GM12891 (cell line): Measurements from ENCODE around the gene ANKS1A.

Source experiments
- DNase-seq: peaks from one replicate; pipeline ENCODE4 v3.0.0; 2011; ENCODE audit warnings: low spot score; ENCODE audit not compliant: insufficient read length
- FAIRE-seq: peaks from 2 replicates; lab custom pipeline; 2011; peaks lifted over from hg19 to GRCh38; lab: Jason Lieb, UNC
- PAX5 ChIP-seq: IDR thresholded peaks from 2 replicates; pipeline ENCODE4 v1.6.1; 2011; ENCODE audit warnings: low read length, moderate library complexity, mild to moderate bottlenecking; ENCODE audit not compliant: insufficient read depth, severe bottlenecking
- POLR2A ChIP-seq: IDR thresholded peaks from 2 replicates; pipeline ENCODE4 v1.6.1; 2011; ENCODE audit warnings: low read depth, low read length, control low read depth
- POLR2AphosphoS5 ChIP-seq: IDR thresholded peaks from 2 replicates; pipeline ENCODE4 v1.6.1; 2011; ENCODE audit warnings: low read depth, low read length, control low read depth
- POU2F2 ChIP-seq: IDR thresholded peaks from 2 replicates; pipeline ENCODE4 v1.6.1; 2011; ENCODE audit warnings: low read depth, mild to moderate bottlenecking, control low read depth, low read length, moderate library complexity
- SPI1 ChIP-seq: IDR thresholded peaks from 2 replicates; pipeline ENCODE4 v1.6.1; 2011; ENCODE audit warnings: low read depth, low read length, control low read depth
- TAF1 ChIP-seq: IDR thresholded peaks from 2 replicates; pipeline ENCODE4 v1.6.1; 2011; ENCODE audit warnings: low read depth, low read length, control low read depth

ANKS1A gene

DNA sequence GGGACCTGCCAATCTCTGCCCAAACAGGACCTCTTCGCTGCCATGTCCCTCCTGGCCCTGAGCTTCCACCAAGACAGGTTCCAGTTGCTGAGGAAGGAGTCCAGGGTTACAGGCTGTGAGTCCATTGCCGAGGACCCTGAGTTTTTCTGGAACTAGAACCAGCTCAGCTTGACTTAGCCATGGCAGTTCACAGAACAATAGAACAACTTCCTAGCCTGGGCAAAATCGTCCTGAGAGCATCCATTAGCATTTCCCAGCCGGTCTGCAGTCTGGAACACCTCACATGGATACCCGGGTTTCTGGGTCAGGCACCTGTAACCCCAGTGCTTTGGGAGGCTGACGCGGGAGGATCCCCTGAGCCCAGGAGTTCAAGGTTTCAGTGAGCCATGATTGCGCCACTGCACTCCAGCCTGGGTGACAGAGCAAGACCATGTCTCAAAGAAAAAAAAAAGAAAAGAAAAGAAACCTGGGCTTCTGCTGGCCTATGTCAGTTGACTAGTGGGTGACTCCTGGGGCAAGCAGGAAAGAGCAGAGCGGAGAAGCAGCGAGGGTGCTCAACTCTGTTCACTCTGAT, 161.8 kb downstream of the ANKS1A start:
- FAIRE-seq (no peak), DNase-seq (no peak)
- no peak for TF ChIP-seq POU2F2
- no peak for TF ChIP-seq SPI1

DNA sequence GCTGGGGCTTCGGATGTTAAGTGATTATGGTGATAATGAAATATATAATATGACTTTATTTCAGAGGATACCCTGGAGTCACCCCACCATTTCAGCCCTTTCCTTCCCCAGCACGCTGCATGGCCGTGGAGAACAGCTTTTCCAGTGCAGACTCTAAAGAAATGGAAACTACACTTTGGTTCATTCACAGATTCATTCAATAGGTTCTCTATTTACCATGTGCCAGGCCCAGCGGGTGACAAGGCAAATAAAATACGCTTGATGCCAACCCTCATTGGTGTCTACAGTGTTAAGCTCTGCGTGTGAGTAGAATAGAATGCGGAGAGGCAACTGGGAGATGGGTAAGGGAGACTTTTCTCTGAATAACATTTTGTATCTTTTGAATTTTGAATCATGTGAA, 162.3 kb downstream of the ANKS1A start:
- no peak for DNase-seq
- no peak for TF ChIP-seq POU2F2
- TF ChIP-seq POLR2A = no peak
- TF ChIP-seq PAX5 = no peak
- TF ChIP-seq SPI1 = no peak
- TF ChIP-seq POLR2AphosphoS5 = no peak
- no peak for TF ChIP-seq TAF1
- no peak for FAIRE-seq

- DNase-seq (no peak), FAIRE-seq (no peak)
- TF ChIP-seq POLR2A (no peak), TAF1 (no peak), POLR2AphosphoS5 (no peak), SPI1 (no peak), POU2F2 (no peak), PAX5 (no peak)
Observed at GRCh38 chr6:35051997-35052583, 163.0 kb downstream of the ANKS1A start.

GRCh38 chr6:35052694-35053565, 163.9 kb downstream of the ANKS1A start:
- DNase-seq (no peak), FAIRE-seq (no peak)
- no peak for TF ChIP-seq SPI1
- no peak for TF ChIP-seq POU2F2
- TF ChIP-seq PAX5 = no peak
- TF ChIP-seq POLR2A = no peak
- TF ChIP-seq POLR2AphosphoS5 = no peak
- no peak for TF ChIP-seq TAF1

GRCh38 chr6:35053701-35054100, 164.6 kb downstream of the ANKS1A start:
- TF ChIP-seq TAF1 = no peak
- TF ChIP-seq SPI1 = no peak
- TF ChIP-seq POU2F2 = no peak
- no peak for TF ChIP-seq POLR2AphosphoS5
- no peak for TF ChIP-seq POLR2A
- no peak for TF ChIP-seq PAX5
- no peak for FAIRE-seq
- DNase-seq = no peak

- TF ChIP-seq SPI1 (no peak), TAF1 (no peak)
- no peak for FAIRE-seq
Observed at GRCh38 chr6:35054106-35054742, 165.2 kb downstream of the ANKS1A start.

GRCh38 chr6:35054743-35055130, 165.7 kb downstream of the ANKS1A start:
- TF ChIP-seq TAF1 (no peak), POU2F2 (no peak), POLR2AphosphoS5 (no peak), PAX5 (no peak), POLR2A (no peak), SPI1 (no peak)
- FAIRE-seq (no peak), DNase-seq (no peak)

More at GRCh38 chr6:35054106-35054742, 165.2 kb downstream of the ANKS1A start:
- no peak for DNase-seq

GRCh38 chr6:35055891-35056290, 166.8 kb downstream of the ANKS1A start:
- no peak for FAIRE-seq
- TF ChIP-seq POLR2A = no peak
- no peak for TF ChIP-seq PAX5
- no peak for TF ChIP-seq TAF1
- no peak for TF ChIP-seq POU2F2
- no peak for TF ChIP-seq SPI1
- no peak for TF ChIP-seq POLR2AphosphoS5
- DNase-seq = no peak

DNA sequence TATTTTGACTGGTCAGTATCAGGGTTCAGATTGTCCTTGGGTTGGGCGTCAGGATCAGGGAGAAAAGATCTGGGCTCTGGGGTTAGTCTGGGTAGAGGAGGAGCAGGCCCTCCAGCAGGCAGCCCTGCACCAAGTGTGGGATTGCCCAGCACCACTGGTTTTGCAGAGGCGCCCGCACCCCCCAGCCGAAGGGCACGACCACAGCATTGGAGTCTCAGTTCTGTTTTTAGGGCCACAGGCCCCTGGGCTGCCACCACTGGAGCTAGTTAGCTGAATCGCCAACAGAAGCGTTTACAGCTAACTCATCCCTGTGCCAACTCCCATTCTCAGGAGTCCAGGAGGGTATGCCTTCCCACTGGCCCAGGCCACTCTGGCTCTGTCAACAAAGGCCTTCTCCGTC, 167.9 kb downstream of the ANKS1A start:
- DNase-seq = no peak
- TF ChIP-seq SPI1 (no peak), POLR2AphosphoS5 (no peak), PAX5 (no peak), POLR2A (no peak), POU2F2 (no peak), TAF1 (no peak)
- no peak for FAIRE-seq

GRCh38 chr6:35057449-35058357, 168.6 kb downstream of the ANKS1A start:
- TF ChIP-seq POU2F2 = no peak
- FAIRE-seq (no peak), DNase-seq (no peak)
